Sciatic nerve (tissue), 2 donors: ENCODE data around the gene NR2F2. TPM values are rescaled to one million over a fixed set of nuclear protein-coding genes. Genes with fewer than 3 reads are reported as not detected.

Experiments
- ATAC-seq: fragments of 200-7000 bp; cut with Tn5 transposase; one replicate; pipeline ENCODE4 v1.9.1; 2020; ENCODE audit warnings: mild to moderate bottlenecking, moderate library complexity
- DNase-seq: peaks from one replicate; pipeline ENCODE4 v3.0.0-alpha.2; 2020; ENCODE audit warnings: low spot score
- intact Hi-C: fragments of 100-400 bp; cut with DNase I; formaldehyde crosslinking; loops from one replicate; pipeline ENCODE4 v1.14.2; 2022
- total RNA-seq: library from RNA; stranded (reverse); fragmentation: NEBNext Ultra II Directional; extraction: Animal tissue kit (Norgen Biotek cat#: 25700); gene quantifications from one replicate; pipeline ENCODE4 v1.2.1, GENCODE V29; 2021
- donor health status: DM: no; HTN: no; CAD: no.
- donor health status: DM: no; HTN: no; CAD: no.

The NR2F2 gene
- total RNA-seq, 1 donor from 2014 or later, result 242 TPM

DNA sequence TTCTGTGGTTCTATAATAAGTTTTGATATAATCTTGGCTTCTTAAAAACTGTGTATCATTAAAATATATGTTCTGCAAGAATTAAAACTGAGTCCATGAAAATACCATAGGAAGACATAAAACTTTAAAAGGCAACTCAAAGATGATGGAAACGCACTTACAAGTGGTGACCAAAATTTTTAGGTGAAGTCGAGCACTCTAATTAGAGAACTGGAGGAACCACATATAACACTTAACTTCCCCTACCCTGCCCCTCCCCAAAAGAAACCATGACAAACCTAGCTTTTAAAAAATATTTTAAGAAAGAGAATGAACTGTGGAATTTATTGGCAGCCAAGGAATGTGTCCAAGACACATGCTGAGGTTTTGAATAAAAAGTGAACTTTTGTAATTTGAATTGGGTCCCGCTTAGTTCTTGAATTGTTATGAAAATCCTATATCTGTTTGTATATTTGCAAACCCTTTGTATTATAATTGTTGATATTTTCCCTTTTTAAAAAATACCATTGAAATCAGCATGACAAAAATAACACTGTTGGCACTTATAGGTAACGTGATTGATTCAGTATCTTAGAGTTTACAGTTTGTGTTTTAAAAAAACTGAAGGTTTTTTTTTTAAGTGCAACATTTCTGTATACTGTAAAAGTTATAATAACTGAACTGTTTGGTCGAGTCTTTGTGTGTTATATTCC is 7.7 kb downstream of the NR2F2 start:
- ATAC-seq, result no peak
- DNase-seq, result no peak
- intact Hi-C loops, result loop anchor here (5.0 kb wide), 1 partner anchor 1011 kb away; no protein-coding TSS in a partner anchor

GRCh38 chr15:96338766-96339618 is 8.5 kb downstream of the NR2F2 start:
- ATAC-seq, result no peak
- no peak for DNase-seq
- intact Hi-C loops, result loop anchor here (5.0 kb wide), 1 partner anchor 1012 kb away; no protein-coding TSS in a partner anchor

- intact Hi-C loops, result loop anchor here (5.0 to 10.0 kb wide), 2 partner anchors 1012 to 1075 kb away; no protein-coding TSS in a partner anchor
- ATAC-seq (no peak), DNase-seq (no peak)
Observed at GRCh38 chr15:96339619-96340347, 9.3 kb downstream of the NR2F2 start.

DNA sequence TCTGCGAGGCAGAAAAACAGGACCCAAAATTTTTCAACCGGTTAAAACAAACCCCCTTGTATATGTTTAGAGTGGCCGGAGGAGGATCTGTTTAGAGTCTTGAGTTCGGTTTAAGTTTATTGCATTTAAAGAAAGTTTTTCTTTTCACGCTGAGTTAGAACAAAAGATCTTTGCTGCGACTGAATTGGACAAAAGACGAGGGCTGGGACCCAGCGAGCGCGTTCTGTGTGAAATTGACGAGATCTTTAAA is 9.8 kb downstream of the NR2F2 start:
- intact Hi-C loops, result loop anchor here (10.0 kb wide), 1 partner anchor 1075 kb away; no protein-coding TSS in a partner anchor
- DNase-seq (no peak), ATAC-seq (no peak)

GRCh38 chr15:96340598-96341512 is 10.4 kb downstream of the NR2F2 start:
- peak; percentile 18 for ATAC-seq
- DNase-seq, result peak; percentile 76
- intact Hi-C loops, result loop anchor here (10.0 kb wide), 1 partner anchor 1076 kb away; no protein-coding TSS in a partner anchor

GRCh38 chr15:96341513-96342405 is 11.3 kb downstream of the NR2F2 start:
- ATAC-seq (peak; percentile 22), DNase-seq (peak; percentile 65)
- intact Hi-C loops, result loop anchor here (10.0 kb wide), 1 partner anchor 1077 kb away; no protein-coding TSS in a partner anchor

GRCh38 chr15:96342406-96343112 is 12.1 kb downstream of the NR2F2 start:
- ATAC-seq (no peak), DNase-seq (peak; percentile 59)
- intact Hi-C loops, result loop anchor here (10.0 kb wide), 1 partner anchor 1078 kb away; no protein-coding TSS in a partner anchor

GRCh38 chr15:96343113-96344059 is 12.9 kb downstream of the NR2F2 start:
- DNase-seq (peak; percentile 58), ATAC-seq (no peak)
- intact Hi-C loops, result loop anchor here (10.0 kb wide), 1 partner anchor 1079 kb away; no protein-coding TSS in a partner anchor

- ATAC-seq (no peak), DNase-seq (peak; percentile 62)
- intact Hi-C loops, result loop anchor here (10.0 kb wide), 1 partner anchor 1079 kb away; no protein-coding TSS in a partner anchor
Observed at GRCh38 chr15:96344060-96344705, 13.7 kb downstream of the NR2F2 start.

DNA sequence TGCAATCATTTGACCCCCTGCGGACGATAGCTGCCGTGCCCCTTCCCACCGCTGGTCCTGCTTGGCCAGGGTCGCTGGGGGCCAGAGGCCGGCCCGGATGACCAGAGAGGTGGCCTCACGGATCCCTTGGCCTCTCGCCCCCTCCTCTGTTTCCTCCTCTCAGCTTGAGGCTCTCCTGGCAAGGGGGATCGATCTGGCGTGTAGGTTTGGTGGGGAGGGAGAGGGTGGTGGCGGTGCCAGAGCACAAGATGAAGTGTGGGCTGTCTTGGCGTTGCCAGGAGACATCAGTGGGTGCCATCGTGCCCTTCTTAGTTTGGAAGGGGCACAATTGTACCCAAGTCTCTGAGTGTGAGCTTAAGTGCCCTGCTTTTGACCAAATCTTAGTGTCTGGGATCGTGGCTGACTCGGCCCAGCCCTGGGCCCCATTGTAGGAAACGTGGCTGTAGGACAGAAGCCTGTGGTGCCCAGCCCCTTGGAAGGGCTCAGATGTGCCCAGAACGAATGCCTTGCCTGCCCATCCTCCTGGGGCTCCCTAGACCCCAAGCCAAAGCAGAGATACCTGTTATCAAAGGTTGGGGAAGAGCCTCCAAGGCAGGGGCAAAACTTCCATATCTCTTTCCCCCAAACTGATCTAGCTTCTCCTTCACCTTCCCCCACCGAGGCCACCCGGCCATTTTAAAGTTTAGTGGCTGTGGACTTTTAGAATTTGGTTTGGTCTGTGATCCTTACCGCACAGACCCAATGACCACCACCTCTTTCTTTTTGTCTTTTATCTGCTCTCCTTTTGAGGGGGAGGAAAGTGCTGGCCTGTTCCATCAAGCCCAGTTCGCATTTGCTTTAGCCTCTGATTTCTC is 14.4 kb downstream of the NR2F2 start:
- peak; percentile 9 for ATAC-seq
- DNase-seq, result peak; percentile 63
- intact Hi-C loops, result loop anchor here (10.0 kb wide), 1 partner anchor 1080 kb away; no protein-coding TSS in a partner anchor

GRCh38 chr15:96345560-96346399 is 15.3 kb downstream of the NR2F2 start:
- ATAC-seq, result peak; percentile 87
- intact Hi-C loops, result loop anchor here (10.0 kb wide), 1 partner anchor 1081 kb away; no protein-coding TSS in a partner anchor
- DNase-seq, result peak; percentile 91

GRCh38 chr15:96346409-96346970 is 16.0 kb downstream of the NR2F2 start:
- no peak for DNase-seq
- intact Hi-C loops, result loop anchor here (10.0 kb wide), 1 partner anchor 1082 kb away; no protein-coding TSS in a partner anchor
- no peak for ATAC-seq
